Hippocampal formation (tissue), 2 donors: ENCODE results near the gene UGT8.

ENCODE experiments used
- DNase-seq, 2 donors: peaks; one replicate each; lab custom pipeline; 2025; lab: John Stamatoyannopoulos, UW

Gene UGT8

DNA sequence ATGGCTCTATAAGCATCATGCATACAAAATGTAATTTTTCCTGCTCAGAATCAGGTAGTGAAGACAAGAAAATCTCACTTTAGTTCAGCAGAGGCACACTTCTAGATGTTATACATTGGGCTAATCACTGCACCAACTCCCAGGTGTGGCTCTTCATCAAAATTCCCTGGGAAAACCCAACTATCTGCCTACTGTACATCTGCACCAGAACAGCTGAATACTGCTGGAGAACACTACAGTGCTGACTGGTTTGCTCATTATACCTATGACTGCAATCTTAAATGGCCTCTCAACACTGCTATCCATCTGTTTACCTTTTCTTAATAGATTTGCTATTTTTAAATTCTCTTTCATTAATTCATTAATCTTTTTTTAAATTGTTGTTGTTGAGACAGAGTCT, 92.0 kb downstream of the UGT8 start:
- no peak for DNase-seq

DNA sequence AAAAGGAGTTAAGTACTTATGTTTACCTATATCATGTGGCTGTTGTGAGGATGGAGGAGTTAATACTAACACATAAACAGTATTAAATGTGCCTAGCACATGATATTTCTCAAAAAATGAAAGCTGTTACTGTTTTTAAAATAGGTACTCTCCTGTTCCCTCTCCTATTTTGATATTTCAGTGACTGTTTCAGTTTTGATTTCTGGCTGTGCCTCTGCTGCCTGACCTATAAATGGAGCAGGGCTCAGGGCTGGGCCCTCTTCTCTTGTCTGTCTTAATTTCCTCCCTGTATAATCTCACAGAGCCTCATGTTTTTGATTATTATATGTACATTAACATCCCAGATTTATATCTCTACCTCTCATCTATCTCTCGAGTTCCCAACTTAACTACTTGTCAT, 93.3 kb downstream of the UGT8 start:
- DNase-seq, result no peak

DNA sequence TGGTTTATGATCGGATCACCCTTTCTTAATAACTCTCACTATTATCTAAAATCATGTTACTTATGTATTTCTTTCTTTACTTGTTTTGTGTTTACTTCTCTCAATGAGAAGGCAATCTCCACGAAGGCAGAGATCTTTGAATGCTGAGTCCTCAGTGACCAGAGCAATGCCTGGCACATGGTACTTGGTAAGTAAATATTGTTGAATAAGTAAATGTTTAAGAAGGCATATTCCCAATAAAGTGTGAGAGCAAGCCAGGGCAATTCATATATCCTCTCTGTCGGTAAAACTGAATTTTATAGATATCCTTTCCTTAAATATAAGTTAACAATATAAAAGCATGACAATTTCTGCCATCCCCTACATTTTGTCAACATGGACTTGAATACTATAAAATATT, 94.4 kb downstream of the UGT8 start:
- DNase-seq, result no peak

DNA sequence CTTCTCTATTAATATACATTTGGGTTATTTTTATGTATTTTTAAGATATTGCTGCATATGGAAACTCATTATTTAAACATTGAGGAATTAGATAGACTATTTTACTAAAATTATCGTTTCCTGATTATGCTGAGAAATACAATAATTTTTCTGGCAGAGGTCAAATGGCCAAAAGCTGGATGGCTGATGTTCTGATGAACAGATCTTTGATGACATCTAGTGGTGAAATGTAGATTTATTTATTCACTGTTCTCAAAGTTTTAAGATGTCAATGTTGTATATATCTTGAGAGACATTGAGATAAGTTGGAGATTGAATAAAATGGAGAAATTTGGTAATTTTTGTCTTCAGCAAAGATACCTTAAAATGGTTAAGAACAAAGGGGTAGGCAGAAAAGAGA, 96.2 kb downstream of the UGT8 start:
- DNase-seq, result peak in 1 of 2 donors; percentile 64

DNA sequence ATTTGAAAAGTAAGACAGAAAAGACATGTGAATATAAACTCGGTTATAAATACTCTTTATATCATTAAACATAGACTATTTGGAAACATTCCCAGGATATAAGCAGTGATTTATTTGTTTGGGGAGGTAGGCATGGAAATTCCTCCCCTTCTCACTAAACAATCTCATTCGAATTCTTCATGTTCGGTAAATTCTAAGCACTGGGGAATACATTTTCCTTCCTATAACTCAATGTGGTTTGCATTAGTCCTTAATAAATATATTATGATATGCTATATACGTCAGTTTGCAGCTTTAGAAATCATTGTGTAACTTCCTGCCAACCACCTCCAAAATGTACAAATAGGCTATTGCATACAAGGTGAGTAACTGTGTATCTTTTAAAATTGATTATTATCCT, 99.6 kb downstream of the UGT8 start:
- DNase-seq, result no peak

DNA sequence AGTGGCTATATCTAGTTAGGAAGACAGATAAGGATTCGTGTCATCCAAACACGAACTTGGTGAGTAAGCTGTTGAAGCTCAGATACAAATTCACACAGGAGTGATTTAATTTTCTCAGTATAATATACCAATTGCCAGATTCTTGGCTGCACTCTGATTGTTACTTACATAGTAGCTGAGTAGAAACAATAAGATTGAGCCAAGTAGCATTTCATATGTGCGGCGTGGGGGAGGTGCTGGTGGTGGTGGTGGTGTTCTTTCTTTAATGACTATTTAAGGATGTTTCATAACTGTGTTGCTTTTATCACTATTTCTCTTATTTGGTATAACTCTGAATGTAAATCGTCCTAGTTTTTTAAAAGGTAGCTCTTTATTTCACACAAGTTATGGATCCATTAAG, 102.9 kb downstream of the UGT8 start:
- DNase-seq, result no peak

DNA sequence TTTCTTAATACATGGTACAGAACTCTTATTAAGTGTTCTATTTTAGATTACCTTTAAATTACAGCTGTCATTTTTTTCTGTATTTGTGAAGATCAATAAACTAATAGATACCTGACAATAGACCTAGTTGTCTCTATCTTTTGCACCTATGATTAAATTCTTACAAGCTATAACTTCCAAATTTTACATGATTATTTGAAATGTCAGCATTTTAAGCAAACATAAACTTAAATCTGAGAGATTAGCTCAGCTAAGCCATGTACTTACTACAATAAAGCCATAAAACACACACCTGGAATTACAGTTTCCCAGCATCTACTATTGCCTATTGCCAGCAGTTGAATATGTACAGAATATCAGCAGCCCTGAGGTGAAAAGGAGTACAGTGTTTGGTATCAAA, 118.8 kb downstream of the UGT8 start:
- no peak for DNase-seq

DNA sequence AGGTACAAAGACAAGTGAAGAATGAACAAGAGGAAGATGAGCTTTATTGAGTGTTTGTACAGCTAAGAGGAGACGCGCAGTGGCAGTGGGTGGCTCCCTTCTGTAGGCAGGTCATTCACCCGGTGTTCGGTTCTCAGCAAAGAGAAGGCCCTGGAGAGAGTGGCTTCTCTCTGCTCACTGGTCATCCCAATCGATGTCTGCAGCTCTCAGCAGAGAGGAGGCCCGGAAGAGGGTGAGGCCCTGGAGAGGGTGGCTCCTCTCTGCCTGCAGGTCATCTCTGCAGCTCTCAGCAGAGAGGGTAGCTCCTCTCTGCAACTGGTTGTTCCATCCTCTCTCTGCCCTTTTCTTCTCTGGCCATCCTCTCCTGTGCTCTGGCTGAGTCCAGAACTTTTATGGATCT, 126.5 kb downstream of the UGT8 start:
- DNase-seq, result no peak

DNA sequence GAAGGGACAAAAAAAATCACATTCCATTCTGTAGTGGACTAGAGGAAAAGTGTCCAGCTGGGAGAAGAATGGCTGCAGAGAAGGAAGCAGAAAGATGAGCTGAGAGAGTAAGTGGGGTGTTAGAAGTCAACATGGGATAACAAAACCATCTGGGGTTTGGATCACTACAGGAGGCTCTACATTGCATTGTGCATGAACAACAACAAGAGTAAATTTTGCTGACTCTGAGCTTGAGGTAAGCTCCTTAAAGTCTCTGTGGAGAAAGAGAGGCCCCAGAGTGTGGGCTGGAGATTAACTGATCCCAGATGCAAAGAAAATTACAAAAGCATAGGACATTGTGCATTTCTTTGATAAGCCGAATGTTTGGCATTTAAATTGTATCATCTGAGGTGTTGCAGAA, 128.9 kb downstream of the UGT8 start:
- no peak for DNase-seq
